GM23338 (cell line): ENCODE measurements around the gene COL18A1. TPM values are rescaled to one million over a fixed set of nuclear protein-coding genes. Genes with fewer than 3 reads are reported as not detected.

Experiments used
- ATAC-seq: fragments of 200-7000 bp; cut with Tn5 transposase; 3 replicates; pipeline ENCODE4 v1.9.1; 2020
- DNase-seq: peaks from one replicate; pipeline ENCODE4 v3.0.0-alpha.2; 2015; ENCODE audit warnings: low spot score
- H2AFZ ChIP-seq: fragments of 200-600 bp; sonication (generic); 2 replicates; pipeline ENCODE4 v1.8.0; 2016; ENCODE audit warnings: antibody characterized with exemption, mild to moderate bottlenecking, moderate library complexity
- H3F3A ChIP-seq: fragments of 200-600 bp; sonication (generic); replicated peaks from 2 replicates; pipeline ENCODE4 v1.8.0; 2017; ENCODE audit warnings: antibody characterized with exemption, mixed run types, low read depth
- H3K27ac ChIP-seq: fragments of 200-600 bp; sonication (generic); 2 replicates; pipeline ENCODE4 v1.6.1; 2016; ENCODE audit warnings: low read depth
- H3K27me3 ChIP-seq: fragments of 200-600 bp; sonication (generic); 2 replicates; pipeline ENCODE4 v1.8.0; 2016; ENCODE audit warnings: mild to moderate bottlenecking, mixed run types, moderate library complexity; ENCODE audit not compliant: insufficient read depth
- H3K36me3 ChIP-seq: fragments of 200-600 bp; sonication (generic); 2 replicates; pipeline ENCODE4 v1.8.0; 2016; ENCODE audit warnings: mild to moderate bottlenecking; ENCODE audit not compliant: insufficient read depth
- H3K4me1 ChIP-seq: fragments of 200-600 bp; sonication (generic); 2 replicates; pipeline ENCODE4 v1.8.0; 2016; ENCODE audit warnings: mild to moderate bottlenecking, moderate library complexity; ENCODE audit not compliant: insufficient read depth
- H3K4me2 ChIP-seq: fragments of 200-600 bp; sonication (generic); 2 replicates; pipeline ENCODE4 v1.7.1; 2017; ENCODE audit warnings: mixed run types
- H3K4me3 ChIP-seq: fragments of 200-600 bp; sonication (generic); 2 replicates; pipeline ENCODE4 v1.6.1; 2016; ENCODE audit warnings: mixed run types
- H3K79me2 ChIP-seq: fragments of 200-600 bp; sonication (generic); replicated peaks from 2 replicates; pipeline ENCODE4 v1.8.0; 2017; ENCODE audit warnings: mild to moderate bottlenecking; ENCODE audit not compliant: insufficient read depth
- H3K9me2 ChIP-seq: fragments of 200-600 bp; sonication (generic); 2 replicates; pipeline ENCODE4 v1.8.0; 2017; ENCODE audit not compliant: insufficient read depth
- H4K20me1 ChIP-seq: fragments of 200-600 bp; sonication (generic); replicated peaks from 2 replicates; pipeline ENCODE4 v1.8.0; 2017; ENCODE audit warnings: mild to moderate bottlenecking; ENCODE audit not compliant: insufficient read depth
- H3K27ac Mint-ChIP-seq: 2 replicates; pipeline ENCODE4 v1.8.0; 2020; ENCODE audit warnings: inconsistent platforms, mild to moderate bottlenecking, moderate library complexity, mixed read lengths
- H3K27me3 Mint-ChIP-seq: 3 replicates; pipeline ENCODE4 v1.8.0; 2022; ENCODE audit warnings: low read depth, mild to moderate bottlenecking, moderate library complexity, mixed read lengths, inconsistent platforms; ENCODE audit not compliant: insufficient read depth, poor library complexity
- H3K36me3 Mint-ChIP-seq: 3 replicates; pipeline ENCODE4 v1.8.0; 2021; ENCODE audit warnings: low read depth, mild to moderate bottlenecking, inconsistent platforms, moderate library complexity, mixed read lengths
- H3K4me1 Mint-ChIP-seq: 3 replicates; pipeline ENCODE4 v1.8.0; 2020; ENCODE audit warnings: mild to moderate bottlenecking, inconsistent platforms, mixed read lengths
- H3K4me3 Mint-ChIP-seq: 3 replicates; pipeline ENCODE4 v1.8.0; 2021; ENCODE audit warnings: moderate library complexity, mild to moderate bottlenecking, inconsistent platforms, mixed read lengths
- H3K9me3 Mint-ChIP-seq: 3 replicates; pipeline ENCODE4 v1.8.0; 2020; ENCODE audit warnings: moderate library complexity, mild to moderate bottlenecking, inconsistent platforms, mixed read lengths
- CREB1 ChIP-seq: fragments of 250-450 bp; sonication (Bioruptor Pico); IDR thresholded peaks from 2 replicates; pipeline ENCODE4 v1.5.0; 2020; ENCODE audit warnings: low read depth, mild to moderate bottlenecking, moderate library complexity
- CTCF ChIP-seq, 2 experiments: fragments of 200-600 bp in 1 of 2; sonication (generic) in 1 of 2; conservative IDR thresholded peaks; 2 replicates each; pipeline versions ENCODE4 v1.5.1 to v1.6.1; 2016 to 2017; ENCODE audit warnings: antibody characterized with exemption in 2 of 2, low read depth in 2 of 2, mild to moderate bottlenecking in 2 of 2, moderate library complexity in 1 of 2
- ETS1 ChIP-seq: IDR thresholded peaks from 2 replicates; pipeline ENCODE4 v1.6.1; 2016; ENCODE audit warnings: antibody characterized with exemption
- EZH2phosphoT487 ChIP-seq: fragments of 200-600 bp; sonication (generic); IDR thresholded peaks from one replicate; pipeline ENCODE4 v1.8.1; 2018; ENCODE audit warnings: antibody characterized with exemption; ENCODE audit not compliant: unreplicated experiment
- JUNB ChIP-seq: IDR thresholded peaks from one replicate; pipeline ENCODE4 v1.6.1; 2016; ENCODE audit warnings: antibody characterized with exemption; ENCODE audit not compliant: unreplicated experiment
- NANOG ChIP-seq: IDR thresholded peaks from 2 replicates; pipeline ENCODE4 v1.6.1; 2016; ENCODE audit warnings: antibody characterized with exemption, borderline replicate concordance
- POLR2AphosphoS5 ChIP-seq: IDR thresholded peaks from 2 replicates; pipeline ENCODE4 v1.6.1; 2016; ENCODE audit warnings: antibody characterized with exemption, low read depth
- REST ChIP-seq: IDR thresholded peaks from one replicate; pipeline ENCODE4 v1.6.1; 2018; ENCODE audit warnings: antibody characterized with exemption; ENCODE audit not compliant: unreplicated experiment
- ZNF114 ChIP-seq: fragments of 250-450 bp; sonication (Bioruptor Pico); IDR thresholded peaks from 2 replicates; pipeline ENCODE4 v1.5.0; 2020; ENCODE audit warnings: mild to moderate bottlenecking, moderate library complexity
- ZNF331 ChIP-seq: fragments of 250-450 bp; sonication (Bioruptor Pico); IDR thresholded peaks from 2 replicates; pipeline ENCODE4 v1.5.0; 2020; ENCODE audit warnings: low read depth, mild to moderate bottlenecking, moderate library complexity
- ZNF462 ChIP-seq: fragments of 250-450 bp; sonication (Bioruptor Pico); IDR thresholded peaks from 2 replicates; pipeline ENCODE4 v1.5.0; 2020; ENCODE audit warnings: mild to moderate bottlenecking, moderate library complexity
- polyA plus RNA-seq: library from polyadenylated mRNA; unstranded; fragments of >200 nt; fragmentation: Nextera tagmentation; extraction: Ambion mirVana; gene quantifications from 2 replicates; pipeline ENCODE4 v1.2.1, GENCODE V29; 2016
- total RNA-seq: library from RNA; depleted of rRNA; stranded (reverse); fragments of >200 nt; shearing (Covaris generic); gene quantifications from 2 replicates; pipeline ENCODE4 v1.2.3, GENCODE V29; 2014

The COL18A1 gene
- total and polyA plus RNA-seq, 2 experiments from 2014 or later = 38.4 to 430 TPM

GRCh38 chr21:45522986-45523385 is 118.0 kb downstream of the COL18A1 start (continued):
- TF ChIP-seq REST (no peak), POLR2AphosphoS5 (no peak), ETS1 (no peak), JUNB (no peak), CTCF (conservative IDR thresholded peaks at IDR 0.05; ENCODE audit: low read depth in 2 of 2) (no peak), ZNF114 (no peak), EZH2phosphoT487 (no peak)

GRCh38 chr21:45523411-45524101 is 118.6 kb downstream of the COL18A1 start:
- Histone ChIP-seq H3K27ac (no peak overlapping the region), H3K36me3 (peaks cover 20% of the 10 kb centered on the region), H4K20me1 (0 out of 2 replicates have a peak, but pooled peaks cover 5% of the 10 kb centered on the region), H3K9me2 (no peaks in the 10 kb centered on the region; the same call in 1 of the 2 replicates), H3K4me1 (no peaks in the 10 kb centered on the region), H3K4me3 (no peak overlapping the region), H3K4me2 (no peak overlapping the region), H3K79me2 (peaks cover 5% of the 10 kb centered on the region), H2AFZ (no peak overlapping the region), H3K27me3 (no peaks in the 10 kb centered on the region), H3F3A (no peaks in the 10 kb centered on the region)
- Mint-ChIP-seq H3K9me3 (peaks cover 30% of the 10 kb centered on the region), H3K27ac (no peak overlapping the region), H3K4me3 (no peak overlapping the region; the same call in 2 of the 3 replicates), H3K4me1 (0 out of 3 replicates have a peak, but pooled peaks cover 2% of the 10 kb centered on the region), H3K36me3 (peaks cover 69% of the 10 kb centered on the region), H3K27me3 (peaks cover 11% of the 10 kb centered on the region)
- no peak for DNase-seq
- ATAC-seq = no peak
- TF ChIP-seq ZNF331 (CRISPR knock-in tag) (no peak), JUNB (no peak), NANOG (no peak), CREB1 (CRISPR knock-in tag) (no peak), ZNF462 (CRISPR knock-in tag) (no peak), ZNF114 (no peak)
